DMS114 treated with DMSO at 0.1 percent for 48 hours (cell line): ENCODE results near the gene ALOX15B.
A peak's percentile ranks its signal among the peaks of the same experiment; 100 is the strongest.

Experiments
- DNase-seq: peaks from one replicate; lab custom pipeline; 2025; ENCODE audit not compliant: unreplicated experiment; lab: John Stamatoyannopoulos, UW

Gene ALOX15B, protein sequence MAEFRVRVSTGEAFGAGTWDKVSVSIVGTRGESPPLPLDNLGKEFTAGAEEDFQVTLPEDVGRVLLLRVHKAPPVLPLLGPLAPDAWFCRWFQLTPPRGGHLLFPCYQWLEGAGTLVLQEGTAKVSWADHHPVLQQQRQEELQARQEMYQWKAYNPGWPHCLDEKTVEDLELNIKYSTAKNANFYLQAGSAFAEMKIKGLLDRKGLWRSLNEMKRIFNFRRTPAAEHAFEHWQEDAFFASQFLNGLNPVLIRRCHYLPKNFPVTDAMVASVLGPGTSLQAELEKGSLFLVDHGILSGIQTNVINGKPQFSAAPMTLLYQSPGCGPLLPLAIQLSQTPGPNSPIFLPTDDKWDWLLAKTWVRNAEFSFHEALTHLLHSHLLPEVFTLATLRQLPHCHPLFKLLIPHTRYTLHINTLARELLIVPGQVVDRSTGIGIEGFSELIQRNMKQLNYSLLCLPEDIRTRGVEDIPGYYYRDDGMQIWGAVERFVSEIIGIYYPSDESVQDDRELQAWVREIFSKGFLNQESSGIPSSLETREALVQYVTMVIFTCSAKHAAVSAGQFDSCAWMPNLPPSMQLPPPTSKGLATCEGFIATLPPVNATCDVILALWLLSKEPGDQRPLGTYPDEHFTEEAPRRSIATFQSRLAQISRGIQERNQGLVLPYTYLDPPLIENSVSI

DNA sequence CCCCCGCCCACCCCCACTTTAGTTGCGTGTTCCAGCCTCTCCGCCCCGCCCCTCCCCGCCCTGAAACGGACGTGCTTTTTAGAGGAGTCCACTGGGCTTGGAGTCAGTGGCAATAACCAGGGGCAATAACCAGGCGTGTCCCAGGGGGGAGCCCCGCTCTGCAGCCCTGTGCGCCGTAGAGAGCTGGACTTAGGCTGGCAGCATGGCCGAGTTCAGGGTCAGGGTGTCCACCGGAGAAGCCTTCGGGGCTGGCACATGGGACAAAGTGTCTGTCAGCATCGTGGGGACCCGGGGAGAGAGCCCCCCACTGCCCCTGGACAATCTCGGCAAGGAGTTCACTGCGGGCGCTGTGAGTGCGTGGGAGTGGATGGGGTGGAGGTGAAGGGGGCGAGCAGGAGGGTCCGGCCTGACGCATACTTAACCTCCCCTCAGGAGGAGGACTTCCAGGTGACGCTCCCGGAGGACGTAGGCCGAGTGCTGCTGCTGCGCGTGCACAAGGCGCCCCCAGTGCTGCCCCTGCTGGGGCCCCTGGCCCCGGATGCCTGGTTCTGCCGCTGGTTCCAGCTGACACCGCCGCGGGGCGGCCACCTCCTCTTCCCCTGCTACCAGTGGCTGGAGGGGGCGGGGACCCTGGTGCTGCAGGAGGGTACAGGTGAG lies at the start of gene ALOX15B:
Gene ALOX15B (plus strand): TSS at position 106 of the 657 bp plus-strand sequence. CDS start 97 bp downstream, at position 203.
- no peak for DNase-seq

DNA sequence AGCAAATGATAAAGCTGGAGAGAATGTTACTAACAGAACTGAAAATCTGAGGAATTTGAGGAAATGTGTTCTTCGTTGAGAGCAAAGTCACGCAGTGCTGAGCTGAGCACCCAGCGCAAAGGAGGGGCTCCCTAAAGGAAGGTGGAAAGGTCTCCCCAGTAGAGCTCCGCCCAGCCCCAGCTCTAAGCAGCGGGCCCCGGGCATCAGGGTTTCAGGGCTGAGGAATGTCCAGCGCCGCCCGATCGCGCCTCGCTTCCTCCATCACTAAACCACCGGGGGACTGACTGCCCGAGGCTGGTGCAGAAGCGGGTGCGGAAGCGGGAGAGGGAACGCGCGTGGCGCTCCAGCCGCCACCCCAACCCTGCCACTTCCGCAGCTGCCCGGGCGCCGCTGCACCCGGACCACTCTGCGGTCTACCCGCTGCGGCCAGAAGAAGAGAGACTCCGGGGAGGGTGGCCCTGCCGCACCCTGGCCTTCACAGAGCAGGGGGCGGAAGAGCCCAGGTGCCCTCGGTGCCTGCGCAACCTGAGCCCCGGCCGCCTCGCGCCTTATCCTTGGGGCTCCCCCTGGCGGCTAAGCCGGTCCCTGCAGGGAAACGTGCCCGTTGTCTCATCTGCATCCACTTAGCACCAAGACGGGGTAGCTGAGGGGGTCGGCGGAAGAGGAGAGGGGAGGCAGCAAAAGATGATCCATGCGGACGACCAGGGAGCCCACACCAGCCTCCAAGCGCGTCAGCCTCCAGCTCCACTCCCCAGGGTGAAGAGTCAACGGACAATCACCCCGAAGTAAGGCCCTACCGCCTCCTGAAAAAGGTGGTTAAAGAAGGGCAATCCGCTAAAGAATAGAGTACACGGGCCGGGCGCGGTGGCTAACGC lies 48.8 kb upstream of the ALOX15B start:
- peak; percentile 45 for DNase-seq

DNA sequence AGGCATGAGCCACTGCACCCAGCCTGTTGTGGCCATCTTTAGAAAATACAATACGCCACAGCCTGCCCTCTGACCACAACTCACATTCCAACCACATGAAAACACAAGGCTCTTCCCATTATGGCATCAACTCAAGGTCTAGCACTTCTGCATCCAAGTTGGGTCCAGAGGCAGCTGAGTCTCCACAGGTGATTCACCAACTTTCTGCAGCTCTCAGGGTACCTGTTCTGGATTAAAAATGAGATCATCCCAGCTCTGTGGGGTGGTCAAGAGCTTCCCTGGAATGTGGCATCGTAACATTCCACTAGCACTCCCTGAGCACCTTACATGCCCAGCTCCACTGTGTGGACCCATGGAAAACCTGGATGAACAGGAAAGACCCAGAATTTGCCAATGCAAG lies 46.3 kb upstream of the ALOX15B start:
- DNase-seq, result no peak

DNA sequence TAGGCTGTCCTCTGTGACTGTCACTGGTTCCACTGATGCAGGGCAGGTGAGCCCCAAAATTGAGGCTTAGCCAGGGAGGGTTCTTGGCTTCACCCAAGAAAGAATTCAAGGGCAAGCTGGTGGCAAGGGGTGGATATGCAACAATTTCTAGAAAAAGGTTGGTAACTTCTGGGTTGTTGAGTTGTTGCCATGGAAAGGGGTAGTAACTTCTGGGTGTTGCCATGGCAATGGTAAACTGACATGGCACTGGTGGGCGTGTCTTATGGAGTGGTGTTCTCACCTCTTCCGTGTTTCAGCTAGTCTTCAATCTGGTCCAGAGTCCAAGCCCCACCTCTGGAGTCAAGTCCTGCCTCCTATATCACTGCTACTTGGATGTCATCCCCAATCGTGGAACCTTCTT lies 45.9 kb upstream of the ALOX15B start:
- DNase-seq, result no peak

DNA sequence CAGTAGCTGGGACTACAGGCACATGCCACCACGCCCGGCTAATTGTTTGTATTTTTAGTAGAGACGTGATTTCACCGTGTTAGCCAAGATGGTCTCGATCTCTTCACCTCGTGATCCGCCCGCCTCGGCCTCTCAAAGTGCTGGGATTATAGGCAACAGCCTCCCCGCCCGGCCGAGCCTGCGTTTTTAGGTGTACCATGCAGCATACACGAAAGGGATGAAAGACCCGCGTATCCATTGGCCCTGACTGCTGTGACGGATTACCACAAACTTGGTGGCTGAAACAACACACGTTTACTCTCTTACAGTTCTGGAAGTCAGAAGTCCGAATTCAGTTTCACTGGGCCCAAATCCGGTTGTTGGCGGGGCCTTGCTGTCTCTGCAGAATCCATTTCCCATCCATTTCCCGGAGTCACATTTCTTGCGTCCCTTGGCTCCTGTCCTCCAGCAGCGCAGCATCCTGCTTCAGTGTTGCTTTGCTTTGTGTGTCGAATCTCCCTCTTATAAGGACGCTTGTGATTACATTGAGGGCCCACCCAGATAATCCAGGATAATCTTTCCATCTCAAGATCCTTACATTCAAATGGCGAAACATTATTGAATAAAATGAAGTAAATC lies 44.8 kb upstream of the ALOX15B start:
- no peak for DNase-seq

DNA sequence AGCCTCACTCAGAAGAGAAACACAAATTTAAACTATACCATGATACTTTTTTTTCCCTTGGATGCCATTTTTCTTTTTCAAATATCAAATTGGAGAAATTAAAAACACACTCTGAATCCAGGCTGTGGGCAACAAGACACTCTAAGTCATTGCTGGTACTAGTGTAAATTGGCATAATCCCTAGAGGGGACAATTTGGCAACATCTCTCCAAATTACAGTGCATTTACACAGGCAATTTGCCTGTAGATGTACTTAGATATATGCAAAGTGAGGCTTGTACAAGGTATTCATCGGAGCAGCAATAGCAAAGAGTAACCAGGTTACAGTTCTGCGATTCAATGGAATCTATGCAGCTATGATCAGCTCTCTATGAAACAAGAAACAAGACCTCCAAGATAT lies 43.1 kb upstream of the ALOX15B start:
- DNase-seq, result no peak

DNA sequence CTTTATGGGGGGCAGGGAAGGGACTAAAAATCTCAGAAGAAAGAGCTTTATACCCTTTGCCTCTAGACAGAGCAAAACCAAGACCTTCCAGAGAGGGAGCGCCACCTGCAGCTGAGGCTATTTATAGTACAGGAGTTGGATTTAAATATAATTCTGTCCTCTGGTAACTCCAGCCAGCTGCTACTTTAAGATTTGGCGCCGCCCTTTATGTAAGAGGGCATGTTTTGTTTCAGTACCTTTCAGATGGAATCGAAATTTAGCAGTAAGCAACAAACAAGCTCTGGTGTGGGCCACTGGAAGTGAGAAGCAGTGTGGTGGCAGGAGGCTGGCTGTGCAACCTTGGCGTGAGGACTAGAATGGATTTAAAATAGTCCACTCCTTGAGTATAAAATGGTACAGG lies 41.7 kb upstream of the ALOX15B start:
- DNase-seq, result peak; percentile 22

DNA sequence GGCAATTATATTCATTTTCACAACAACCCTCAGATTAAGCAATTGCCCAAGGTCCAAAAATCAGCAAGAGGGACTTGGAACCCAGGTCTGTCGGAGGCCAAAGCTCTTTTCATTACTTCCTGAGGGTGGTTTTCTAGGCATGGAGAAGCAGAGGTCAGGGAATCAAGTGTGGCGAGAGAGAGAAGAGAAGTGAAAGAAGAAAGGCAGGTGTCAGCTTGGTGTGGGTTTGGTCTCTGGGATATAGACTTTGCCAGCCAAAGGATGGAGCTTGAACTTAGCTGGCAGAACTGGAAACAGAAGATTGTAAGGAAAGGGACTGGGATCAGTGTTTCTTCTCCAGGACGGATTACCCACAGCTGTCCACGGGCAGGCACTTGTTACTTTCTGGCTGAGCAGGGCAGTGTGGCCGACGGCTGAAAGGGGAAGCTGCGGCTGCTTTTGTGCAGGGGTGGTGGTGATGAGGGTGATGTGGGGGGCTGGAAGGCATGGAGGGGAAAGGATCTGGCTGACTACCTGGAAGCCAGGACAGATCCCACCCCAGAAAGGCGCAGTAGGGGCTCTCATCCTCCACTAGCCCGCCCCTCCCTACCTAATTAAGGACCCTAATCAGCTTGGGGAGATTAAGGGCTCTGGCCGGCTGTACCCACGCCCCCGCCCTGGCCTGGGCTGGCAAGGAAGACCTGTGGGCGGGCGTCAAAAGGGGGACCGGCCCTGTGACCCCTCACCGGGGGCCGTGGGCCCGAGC lies 36.7 kb upstream of the ALOX15B start, which contains the start of gene GUCY2D:
Gene GUCY2D (plus strand): TSS at position 640 of the 745 bp plus-strand sequence. CDS start 433 bp downstream, outside the sequence.
- no peak for DNase-seq

DNA sequence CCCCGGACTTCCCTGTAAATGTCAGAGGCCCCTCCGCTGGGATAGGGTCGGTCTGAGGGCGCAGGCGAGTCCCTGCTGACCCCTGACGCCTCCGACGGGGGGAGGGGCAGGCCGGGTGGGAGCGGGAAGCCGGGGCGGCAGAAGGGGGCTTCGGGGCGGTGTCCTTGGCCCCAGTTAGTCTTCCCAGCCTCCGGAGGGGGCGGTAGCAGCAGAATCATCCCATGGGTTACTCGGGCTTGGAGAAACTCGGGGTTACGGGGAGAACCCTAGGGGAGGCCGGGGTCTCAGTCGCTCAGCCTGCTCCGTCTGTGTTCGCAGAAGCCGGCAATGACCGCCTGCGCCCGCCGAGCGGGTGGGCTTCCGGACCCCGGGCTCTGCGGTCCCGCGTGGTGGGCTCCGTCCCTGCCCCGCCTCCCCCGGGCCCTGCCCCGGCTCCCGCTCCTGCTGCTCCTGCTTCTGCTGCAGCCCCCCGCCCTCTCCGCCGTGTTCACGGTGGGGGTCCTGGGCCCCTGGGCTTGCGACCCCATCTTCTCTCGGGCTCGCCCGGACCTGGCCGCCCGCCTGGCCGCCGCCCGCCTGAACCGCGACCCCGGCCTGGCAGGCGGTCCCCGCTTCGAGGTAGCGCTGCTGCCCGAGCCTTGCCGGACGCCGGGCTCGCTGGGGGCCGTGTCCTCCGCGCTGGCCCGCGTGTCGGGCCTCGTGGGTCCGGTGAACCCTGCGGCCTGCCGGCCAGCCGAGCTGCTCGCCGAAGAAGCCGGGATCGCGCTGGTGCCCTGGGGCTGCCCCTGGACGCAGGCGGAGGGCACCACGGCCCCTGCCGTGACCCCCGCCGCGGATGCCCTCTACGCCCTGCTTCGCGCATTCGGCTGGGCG lies 35.9 kb upstream of the ALOX15B start:
- no peak for DNase-seq

DNA sequence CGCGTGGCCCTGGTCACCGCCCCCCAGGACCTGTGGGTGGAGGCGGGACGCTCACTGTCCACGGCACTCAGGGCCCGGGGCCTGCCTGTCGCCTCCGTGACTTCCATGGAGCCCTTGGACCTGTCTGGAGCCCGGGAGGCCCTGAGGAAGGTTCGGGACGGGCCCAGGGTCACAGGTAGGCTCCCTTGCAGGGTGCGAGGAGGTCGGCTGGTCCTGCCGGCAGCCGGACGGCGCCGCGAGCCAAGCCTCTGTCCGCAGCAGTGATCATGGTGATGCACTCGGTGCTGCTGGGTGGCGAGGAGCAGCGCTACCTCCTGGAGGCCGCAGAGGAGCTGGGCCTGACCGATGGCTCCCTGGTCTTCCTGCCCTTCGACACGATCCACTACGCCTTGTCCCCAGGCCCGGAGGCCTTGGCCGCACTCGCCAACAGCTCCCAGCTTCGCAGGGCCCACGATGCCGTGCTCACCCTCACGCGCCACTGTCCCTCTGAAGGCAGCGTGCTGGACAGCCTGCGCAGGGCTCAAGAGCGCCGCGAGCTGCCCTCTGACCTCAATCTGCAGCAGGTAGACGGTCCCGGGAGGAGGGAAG lies 35.2 kb upstream of the ALOX15B start:
- DNase-seq, result no peak

DNA sequence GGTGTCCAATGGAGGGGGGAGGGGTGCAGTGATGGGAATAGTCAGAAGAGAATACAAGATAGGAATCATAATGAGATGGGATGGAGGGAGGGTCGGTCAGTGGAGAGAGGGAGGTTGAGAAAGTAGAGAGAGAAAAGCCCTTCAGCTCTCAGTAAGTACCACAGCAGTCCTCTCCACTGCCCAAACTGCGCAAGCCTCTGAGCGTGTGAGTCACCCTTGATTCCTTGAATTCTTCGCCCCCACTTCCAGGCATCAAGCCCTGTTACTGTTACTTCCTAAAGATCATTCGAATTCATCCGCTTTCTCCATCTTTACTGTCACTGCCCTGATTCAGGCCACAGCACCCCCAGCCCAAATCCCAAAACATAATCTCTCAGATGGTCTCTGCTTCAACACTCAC lies 34.0 kb upstream of the ALOX15B start:
- DNase-seq, result no peak

DNA sequence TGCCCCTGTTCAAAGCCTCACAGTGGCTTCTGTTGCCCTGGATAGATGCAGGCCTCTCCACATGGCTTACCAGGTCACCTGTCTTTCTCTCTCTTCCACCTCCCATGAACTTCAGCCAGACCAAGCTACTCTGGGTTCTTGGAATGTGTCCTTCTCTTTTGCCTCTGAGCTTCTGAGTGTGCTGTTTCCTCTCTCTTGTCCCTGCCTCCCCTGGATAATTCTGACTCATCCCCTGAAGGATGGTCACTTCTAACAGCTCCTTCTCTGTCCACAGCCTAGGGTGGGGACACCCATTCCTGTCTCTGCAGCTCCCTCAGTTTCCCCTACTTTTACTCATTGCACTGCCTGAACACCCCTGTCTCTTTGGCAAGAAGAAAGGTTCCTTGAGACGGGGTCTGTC lies 33.5 kb upstream of the ALOX15B start:
- no peak for DNase-seq

DNA sequence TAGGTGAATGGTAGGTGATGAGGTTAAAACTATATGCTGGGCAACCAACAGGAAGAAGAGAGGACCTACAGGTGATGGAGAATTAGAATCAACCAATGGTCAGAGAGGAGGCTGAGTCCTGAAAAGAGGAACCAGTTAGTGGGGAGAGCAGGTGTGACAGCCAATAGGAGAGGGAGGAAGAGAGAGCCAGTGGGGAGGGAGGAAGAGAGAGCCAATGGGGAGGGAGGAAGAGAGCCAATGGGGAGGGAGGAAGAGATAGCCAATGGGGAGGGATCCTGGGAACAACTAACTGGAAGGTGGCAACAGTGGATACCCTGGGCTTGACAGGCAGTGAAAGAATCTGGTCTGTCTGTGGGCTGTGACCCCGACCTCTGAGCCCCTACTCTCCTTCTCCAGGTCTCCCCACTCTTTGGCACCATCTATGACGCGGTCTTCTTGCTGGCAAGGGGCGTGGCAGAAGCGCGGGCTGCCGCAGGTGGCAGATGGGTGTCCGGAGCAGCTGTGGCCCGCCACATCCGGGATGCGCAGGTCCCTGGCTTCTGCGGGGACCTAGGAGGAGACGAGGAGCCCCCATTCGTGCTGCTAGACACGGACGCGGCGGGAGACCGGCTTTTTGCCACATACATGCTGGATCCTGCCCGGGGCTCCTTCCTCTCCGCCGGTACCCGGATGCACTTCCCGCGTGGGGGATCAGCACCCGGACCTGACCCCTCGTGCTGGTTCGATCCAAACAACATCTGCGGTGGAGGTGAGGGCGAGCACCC lies 32.7 kb upstream of the ALOX15B start:
- no peak for DNase-seq

DNA sequence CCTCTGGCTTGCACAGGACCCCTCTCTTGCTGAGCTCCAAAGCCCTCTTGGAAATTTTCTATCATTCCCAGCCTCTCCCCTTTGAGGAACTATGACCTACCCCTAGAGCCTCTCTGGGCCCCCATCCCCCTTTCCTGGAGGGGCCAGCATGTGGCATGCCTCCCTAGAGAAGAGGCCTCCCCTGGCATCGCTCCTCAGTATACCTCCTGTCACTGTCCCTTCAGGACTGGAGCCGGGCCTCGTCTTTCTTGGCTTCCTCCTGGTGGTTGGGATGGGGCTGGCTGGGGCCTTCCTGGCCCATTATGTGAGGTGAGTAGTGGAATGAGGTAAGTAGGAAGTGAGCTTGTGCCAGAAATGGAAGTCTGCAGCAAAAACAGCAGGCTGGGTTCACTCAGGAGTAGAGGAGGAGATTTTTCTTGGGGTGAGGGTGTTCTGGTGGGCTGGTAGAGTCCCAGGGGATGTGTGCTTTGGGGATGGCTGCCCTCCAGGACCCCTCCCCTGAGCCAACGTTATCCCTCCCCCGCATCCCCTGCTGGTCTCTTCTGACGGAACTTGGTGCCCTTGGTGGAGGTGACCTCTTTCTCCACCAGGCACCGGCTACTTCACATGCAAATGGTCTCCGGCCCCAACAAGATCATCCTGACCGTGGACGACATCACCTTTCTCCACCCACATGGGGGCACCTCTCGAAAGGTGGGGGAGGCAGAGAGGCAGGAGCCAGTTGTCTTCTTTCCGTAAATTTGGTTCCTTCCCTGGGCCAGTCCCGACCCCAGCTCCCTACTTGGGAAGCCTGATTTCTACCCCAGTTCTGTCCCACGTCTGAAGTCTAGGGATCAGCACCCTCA lies 31.8 kb upstream of the ALOX15B start:
- DNase-seq, result no peak

DNA sequence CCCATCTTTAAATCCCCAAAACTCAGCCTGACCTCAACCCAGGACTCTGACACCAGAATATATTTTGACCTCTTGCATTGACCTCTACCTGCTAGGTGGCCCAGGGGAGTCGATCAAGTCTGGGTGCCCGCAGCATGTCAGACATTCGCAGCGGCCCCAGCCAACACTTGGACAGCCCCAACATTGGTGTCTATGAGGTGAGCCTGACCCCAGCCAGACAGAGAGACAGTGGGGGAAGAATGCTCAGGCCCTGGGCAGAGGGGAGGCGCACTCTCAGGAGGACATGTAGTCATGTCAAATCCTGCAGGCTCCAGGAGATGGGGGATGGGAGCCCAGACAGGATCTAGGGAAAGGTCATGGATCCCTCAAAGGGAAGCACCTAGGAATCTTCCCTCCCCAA lies 31.0 kb upstream of the ALOX15B start:
- DNase-seq, result no peak

DNA sequence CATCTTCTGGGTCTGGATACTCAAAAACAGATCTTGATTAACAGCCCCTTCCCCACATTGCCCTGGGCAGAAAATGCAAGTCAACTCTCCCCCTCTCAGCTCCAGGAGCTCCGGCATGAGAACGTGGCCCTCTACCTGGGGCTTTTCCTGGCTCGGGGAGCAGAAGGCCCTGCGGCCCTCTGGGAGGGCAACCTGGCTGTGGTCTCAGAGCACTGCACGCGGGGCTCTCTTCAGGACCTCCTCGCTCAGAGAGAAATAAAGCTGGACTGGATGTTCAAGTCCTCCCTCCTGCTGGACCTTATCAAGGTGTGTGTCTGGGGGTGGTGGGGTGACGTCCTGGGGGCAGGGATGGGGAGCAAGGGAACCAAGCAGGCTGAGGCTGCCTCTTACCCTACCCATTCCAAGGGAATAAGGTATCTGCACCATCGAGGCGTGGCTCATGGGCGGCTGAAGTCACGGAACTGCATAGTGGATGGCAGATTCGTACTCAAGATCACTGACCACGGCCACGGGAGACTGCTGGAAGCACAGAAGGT lies 26.7 kb upstream of the ALOX15B start:
- no peak for DNase-seq
